HepG2 (cell line): ENCODE results near the gene CCL17. TPM values are rescaled to one million over a fixed set of nuclear protein-coding genes. Genes with fewer than 3 reads are reported as not detected.

Source experiments
- ATAC-seq: fragments of 200-7000 bp; cut with Tn5 transposase; 3 replicates; pipeline ENCODE4 v1.9.1; 2020; ENCODE audit warnings: mild to moderate bottlenecking, moderate library complexity
- BruUV-seq: library from RNA; stranded (reverse); fragments of 400-500 nt; replicated peaks from 2 replicates; lab custom pipeline; 2021; lab: Mats Ljungman, UMichigan
- CTCF ChIA-PET: fragments of 300-600 bp; formaldehyde crosslinking; extraction: SDS; loops from one replicate; lab custom pipeline; 2021; ENCODE audit warnings: low total read pairs, inconsistent platforms, low intra/inter-chr PET ratio; lab: Yijun Ruan, JAX
- POLR2A ChIA-PET: fragments of 350-600 bp; sonication (Branson Sonifier 250); formaldehyde crosslinking; loops from one replicate; lab custom pipeline; 2020; ENCODE audit warnings: antibody characterized with exemption, inconsistent platforms; lab: Yijun Ruan, JAX
- DNase-seq: peaks from one replicate; pipeline ENCODE4 v3.0.0-alpha.2; 2015; ENCODE audit warnings: low spot score
- FAIRE-seq: peaks from 3 replicates; lab custom pipeline; 2011; peaks lifted over from hg19 to GRCh38; lab: Jason Lieb, UNC
- H2AFZ ChIP-seq: one replicate; pipeline ENCODE4 v1.6.1; 2011; ENCODE audit warnings: low read length, inconsistent platforms
- H3K27ac ChIP-seq: fragments of 300-600 bp; 3 replicates; pipeline ENCODE4 v1.8.0; 2011; ENCODE audit warnings: mixed run types, mild to moderate bottlenecking, mixed read lengths, low read length, inconsistent platforms; ENCODE audit not compliant: insufficient read depth; ENCODE audit errors: extremely low read length
- H3K27me3 ChIP-seq, 2 experiments: fragments of 200-600 bp in 1 of 2; 2 replicates in 1 of 2; 3 replicates in 1 of 2; pipeline versions ENCODE4 v1.6.0 to v1.8.0; 2011; ENCODE audit warnings: low read length in 2 of 2, mild to moderate bottlenecking in 2 of 2, moderate library complexity in 2 of 2, inconsistent platforms in 1 of 2; ENCODE audit not compliant: insufficient read depth in 2 of 2, control insufficient read depth in 1 of 2
- H3K36me3 ChIP-seq, 2 experiments: fragments of 200-600 bp in 1 of 2; replicated peaks in 1 of 2; 2 replicates in 1 of 2; 3 replicates in 1 of 2; pipeline versions ENCODE4 v1.5.1 to v1.8.0; 2011; ENCODE audit warnings: low read length in 2 of 2, inconsistent platforms in 1 of 2; ENCODE audit not compliant: insufficient read depth in 2 of 2, control insufficient read depth in 1 of 2
- H3K4me1 ChIP-seq: 2 replicates; pipeline ENCODE4 v1.5.1; 2012; ENCODE audit warnings: low read length, inconsistent platforms; ENCODE audit not compliant: insufficient read depth
- H3K4me2 ChIP-seq: 2 replicates; pipeline ENCODE4 v1.6.0; 2011; ENCODE audit warnings: low read depth, low read length, inconsistent platforms
- H3K4me3 ChIP-seq, 3 experiments: fragments of 200-600 bp in 1 of 3; sonication (generic), shearing (Covaris generic) in 1 of 3; replicated peaks in 1 of 3; 2 replicates each; pipeline ENCODE4 v1.5.1; 2011 to 2016; ENCODE audit warnings: low read length in 3 of 3, inconsistent platforms in 2 of 3, low read depth in 2 of 3, mild to moderate bottlenecking in 2 of 3, control low read depth in 1 of 3, mixed read lengths in 1 of 3; ENCODE audit not compliant: insufficient read depth in 1 of 3
- H3K79me2 ChIP-seq: one replicate; pipeline ENCODE4 v1.6.1; 2011; ENCODE audit warnings: low read length, inconsistent platforms; ENCODE audit not compliant: insufficient read depth
- H3K9ac ChIP-seq: 2 replicates; pipeline ENCODE4 v1.6.0; 2011; ENCODE audit warnings: mild to moderate bottlenecking, low read depth, low read length, inconsistent platforms; ENCODE audit not compliant: insufficient read depth
- H3K9me3 ChIP-seq: 2 replicates; pipeline ENCODE4 v1.5.1; 2012; ENCODE audit warnings: mild to moderate bottlenecking, low read length
- H4K20me1 ChIP-seq: 2 replicates; pipeline ENCODE4 v1.6.0; 2011; ENCODE audit warnings: inconsistent platforms, mild to moderate bottlenecking, low read length, moderate library complexity; ENCODE audit not compliant: insufficient read depth
- ATF7-NPFF ChIP-seq: sonication (generic); formaldehyde crosslinking; IDR thresholded peaks from 2 replicates; pipeline ENCODE4 v1.8.1; 2023; ENCODE audit warnings: mild to moderate bottlenecking, low read depth, missing genetic modification reagents, moderate library complexity
- HNRNPK ChIP-seq: fragments of 200-400 bp; formaldehyde crosslinking; IDR thresholded peaks from 2 replicates; pipeline ENCODE4 v1.6.1; 2018; ENCODE audit warnings: low read length, low read depth, moderate library complexity, mild to moderate bottlenecking; ENCODE audit not compliant: poor library complexity, severe bottlenecking
- ISX ChIP-seq: sonication (generic); formaldehyde crosslinking; conservative IDR thresholded peaks from 2 replicates; pipeline ENCODE4 v1.5.0; 2020; ENCODE audit warnings: missing genetic modification reagents
- PATZ1 ChIP-seq: sonication (generic); formaldehyde crosslinking; IDR thresholded peaks from 2 replicates; pipeline ENCODE4 v1.4.0; 2020; ENCODE audit warnings: missing genetic modification reagents
- PCBP2 ChIP-seq: fragments of 200-400 bp; formaldehyde crosslinking; optimal IDR thresholded peaks from 2 replicates; pipeline ENCODE3; 2018; ENCODE audit warnings: low read length, low read depth; ENCODE audit not compliant: poor library complexity, severe bottlenecking
- PREB ChIP-seq: sonication (generic); formaldehyde crosslinking; IDR thresholded peaks from 2 replicates; pipeline ENCODE4 v1.4.0; 2020; ENCODE audit warnings: missing genetic modification reagents
- SKIL ChIP-seq: sonication (generic); formaldehyde crosslinking; IDR thresholded peaks from 2 replicates; pipeline ENCODE4 v1.8.0; 2022; ENCODE audit warnings: missing genetic modification reagents, mild to moderate bottlenecking, moderate library complexity, borderline replicate concordance
- TRIM22 ChIP-seq: fragments of 450-650 bp; IDR thresholded peaks from 2 replicates; pipeline ENCODE4 v1.6.1; 2017
- ZBTB7A ChIP-seq: sonication (generic); formaldehyde crosslinking; IDR thresholded peaks from 2 replicates; pipeline ENCODE4 v1.8.0; 2022; ENCODE audit warnings: mild to moderate bottlenecking, missing genetic modification reagents
- ZNF34 ChIP-seq: sonication (generic); formaldehyde crosslinking; IDR thresholded peaks from 2 replicates; pipeline ENCODE4 v1.4.0; 2020; ENCODE audit warnings: mild to moderate bottlenecking, missing genetic modification reagents, borderline replicate concordance
- ZNF501 ChIP-seq: sonication (generic); formaldehyde crosslinking; IDR thresholded peaks from 2 replicates; pipeline ENCODE4 v1.5.1; 2020; ENCODE audit warnings: mild to moderate bottlenecking, moderate library complexity, missing genetic modification reagents
- ZNF670 ChIP-seq: sonication (generic); formaldehyde crosslinking; IDR thresholded peaks from 2 replicates; pipeline ENCODE4 v1.8.0; 2022; ENCODE audit warnings: mild to moderate bottlenecking, missing genetic modification reagents, borderline replicate concordance
- WGBS: methylation state at CpG from one replicate; pipeline ENCODE4 v1.1.6; 2017; ENCODE audit warnings: low lambda C conversion rate; 5-methylcytosine and 5-hydroxymethylcytosine counted together
- in situ Hi-C: cut with HindIII; loops from 2 replicates; pipeline ENCODE4 v1.10.0; 2017; ENCODE audit warnings: low pct_unique_long_range_greater_than_20kb; ENCODE audit not compliant: extremely low pct_ligation_motif_present
- intact Hi-C: fragments of 100-400 bp; cut with micrococcal nuclease; formaldehyde crosslinking; loops from one replicate; pipeline ENCODE4 v1.10.0; 2022; ENCODE audit not compliant: unreplicated experiment
- polyA plus RNA-seq, 8 experiments: library from polyadenylated mRNA; depleted of rRNA in 3 of 8; stranded (reverse) in 7 of 8; unstranded in 1 of 8; fragments of >200 nt; fragmentation: Illumina TruSeq in 4 of 8; extraction: Trizol in 4 of 8; gene quantifications; 2 replicates each; pipeline versions ENCODE4 v1.2.1 to v1.2.3, GENCODE V29; 2011 to 2016; ENCODE audit warnings: low read depth in 4 of 8, missing spikeins in 1 of 8, mixed read lengths in 1 of 8; ENCODE audit not compliant: insufficient read depth in 1 of 8
- total RNA-seq, 5 experiments: library from RNA; depleted of rRNA; stranded (reverse); fragments of >200 nt; fragmentation: Illumina TruSeq; extraction: Trizol; gene quantifications; 2 replicates each; pipeline ENCODE4 v1.2.3, GENCODE V29; 2016; ENCODE audit warnings: low read depth in 1 of 5

The CCL17 gene
- total and polyA plus RNA-seq, 2 of the 13 experiments (the other 11 are each of a cell fraction or from before 2014, with no cell fraction given) = not detected

- CTCF ChIA-PET = interaction anchor here (1.2 to 3.6 kb wide), 4 partner anchors 97 to 339 kb away, joined by 4 to 49 read pairs (median 6); no protein-coding TSS in a partner anchor
- no peak for FAIRE-seq
- in situ Hi-C loops = loop anchor here (5.0 kb wide), 1 partner anchor 94 kb away; no protein-coding TSS in a partner anchor
Measured at GRCh38 chr16:57423152-57423551, 18.6 kb downstream of the CCL17 start.

GRCh38 chr16:57424583-57424982 is 20.0 kb downstream of the CCL17 start:
- H3K27me3 ChIP-seq = no peaks in the 10 kb centered on the region
- in situ Hi-C loops (loop anchor here (5.0 kb wide), 1 partner anchor 93 kb away; no protein-coding TSS in a partner anchor), intact Hi-C loops (no loop called here)
- no peak overlapping the region for H3K9ac ChIP-seq
- H4K20me1 ChIP-seq = no peaks in the 10 kb centered on the region
- H3K4me3 ChIP-seq = no peak overlapping the region
- H3K27ac ChIP-seq = no peak overlapping the region
- H3K4me1 ChIP-seq = peaks cover 9% of the 10 kb centered on the region
- DNase-seq (no peak), FAIRE-seq (no peak), ATAC-seq (no peak)
- no peak overlapping the region for H2AFZ ChIP-seq
- ChIA-PET CTCF (interaction anchor here (0.8 kb wide), 1 partner anchor 124 kb away, joined by 3 read pairs; no protein-coding TSS in a partner anchor), POLR2A (interaction anchor here (1.0 to 1.1 kb wide), 2 partner anchors 22 to 23 kb away, joined by 3 to 5 read pairs; partner anchors contain the start of genes CIAPIN1 and COQ9)
- H3K79me2 ChIP-seq = no peaks in the 10 kb centered on the region
- H3K9me3 ChIP-seq = no peaks in the 10 kb centered on the region
- H3K36me3 ChIP-seq = peaks cover 8 to 22% of the 10 kb centered on the region in 2 experiments
- 86% methylated on average over 3 of the region's 3 CpGs for WGBS
- BruUV-seq = no TSS peak
- H3K4me2 ChIP-seq = no peak overlapping the region
- no peak for TF ChIP-seq PATZ1
- no peak for TF ChIP-seq SKIL (CRISPR knock-in tag)
- TF ChIP-seq ZBTB7A (CRISPR knock-in tag) = no peak
- TF ChIP-seq ATF7-NPFF (CRISPR knock-in tag) = no peak
- no peak for TF ChIP-seq ZNF501 (CRISPR knock-in tag)
- no peak for TF ChIP-seq PREB (CRISPR knock-in tag)
- no peak for TF ChIP-seq ZNF670 (CRISPR knock-in tag)
- no peak for TF ChIP-seq ZNF34 (CRISPR knock-in tag)
- no peak for TF ChIP-seq TRIM22

More at GRCh38 chr16:57423152-57423551, 18.6 kb downstream of the CCL17 start:
- peak; percentile 53 for TF ChIP-seq PCBP2
- peak; percentile 83 for TF ChIP-seq HNRNPK
- no peak for TF ChIP-seq ISX (CRISPR knock-in tag)
- BruUV-seq = no TSS peak
- POLR2A ChIA-PET = interaction anchor here (1.4 to 1.7 kb wide), 3 partner anchors 50 to 119 kb away, joined by 4 to 5 read pairs (median 5); partner anchors contain the start of gene CX3CL1
- intact Hi-C loops = no loop called here
- H3K9ac ChIP-seq = no peak overlapping the region
- ATAC-seq (no peak), DNase-seq (no peak)
- no peaks in the 10 kb centered on the region for H3K79me2 ChIP-seq
- H3K4me1 ChIP-seq = peaks cover 23% of the 10 kb centered on the region
- 64% methylated on average over 2 of the region's 2 CpGs for WGBS
- no peaks in the 10 kb centered on the region for H4K20me1 ChIP-seq
- H3K27ac ChIP-seq = no peak overlapping the region
- H3K9me3 ChIP-seq = no peaks in the 10 kb centered on the region
- no peaks in the 10 kb centered on the region for H3K27me3 ChIP-seq
- no peak overlapping the region for H3K4me2 ChIP-seq
- peaks cover under 1 to 11% of the 10 kb centered on the region in 2 experiments; a peak in 3 of 5 replicates for H3K36me3 ChIP-seq
- no peak overlapping the region for H2AFZ ChIP-seq
- H3K4me3 ChIP-seq = no peak overlapping the region
